Testis (tissue), 3 donors: ENCODE measurements around the gene KRT17. TPM values are rescaled to one million over a fixed set of nuclear protein-coding genes. Genes with fewer than 3 reads are reported as not detected.

Source experiments
- DNase-seq: peaks from one replicate; pipeline ENCODE4 v3.0.0-alpha.2; 2019
- H3K27ac ChIP-seq, 2 donors: fragments of 200-600 bp; sonication (generic); one replicate each; pipeline ENCODE4 v1.5.1; 2019
- H3K27me3 ChIP-seq: fragments of 200-600 bp; sonication (generic); one replicate; pipeline ENCODE4 v1.5.1; 2019
- H3K36me3 ChIP-seq: fragments of 200-600 bp; sonication (generic); one replicate; pipeline ENCODE4 v1.5.1; 2017; ENCODE audit warnings: low read depth; ENCODE audit errors: missing control alignments
- H3K4me1 ChIP-seq: fragments of 200-600 bp; sonication (generic); one replicate; pipeline ENCODE4 v1.5.1; 2019
- H3K4me3 ChIP-seq, 2 donors: fragments of 200-600 bp; sonication (generic); one replicate each; pipeline ENCODE4 v1.5.1; 2017 to 2019
- H3K9me3 ChIP-seq: fragments of 200-600 bp; sonication (generic); one replicate; pipeline ENCODE4 v1.5.1; 2017
- CTCF ChIP-seq, 3 experiments: fragments of 450-650 bp in 2 of 3; fragments of 200-600 bp in 1 of 3; sonication (generic) in 1 of 3; IDR thresholded peaks; one replicate each; pipeline ENCODE4 v1.5.1; 2016 to 2019; ENCODE audit warnings: antibody characterized with exemption in 3 of 3, mild to moderate bottlenecking in 2 of 3, moderate library complexity in 1 of 3
- POLR2A ChIP-seq: fragments of 450-650 bp; IDR thresholded peaks from one replicate; pipeline ENCODE4 v1.6.1; 2017; ENCODE audit warnings: antibody characterized with exemption, mild to moderate bottlenecking, moderate library complexity
- WGBS, 2 donors: methylation state at CpG; one replicate each; pipeline ENCODE4 v1.1.5; 2018; 5-methylcytosine and 5-hydroxymethylcytosine counted together
- intact Hi-C: fragments of 100-400 bp; cut with DNase I; formaldehyde crosslinking; loops from one replicate; pipeline ENCODE4 v1.15.1; 2023; ENCODE audit warnings: low total_unique reads
- polyA plus RNA-seq: library from polyadenylated mRNA; stranded (reverse); fragments of 350-450 nt; fragmentation: Illumina TruSeq; extraction: RNeasy Lipid Tissue Mini Kit (QIAGEN cat#74804); gene quantifications from one replicate; pipeline ENCODE4 v1.2.3, GENCODE V29; 2014; ENCODE audit warnings: low read depth, low replicate concordance; ENCODE audit not compliant: insufficient read depth
- total RNA-seq, 2 donors: library from RNA; depleted of rRNA; stranded (reverse); fragments of >200 nt; gene quantifications; one replicate each; pipeline ENCODE4 v1.2.3, GENCODE V29; 2016

The KRT17 gene
- total and polyA plus RNA-seq, 3 donors from 2014 or later: 12.2 to 26.0 (median 13.3) TPM

GRCh38 chr17:41602524-41602923 lies 21.9 kb downstream of the KRT17 start:
- H3K27me3 ChIP-seq: no peaks in the 10 kb centered on the region
- intact Hi-C loops: no loop called here
- WGBS, 2 donors: 51 to 60% methylated on average over 2 of the region's 2 CpGs
- no peaks in the 10 kb centered on the region for H3K9me3 ChIP-seq
- no peaks in the 10 kb centered on the region for H3K4me1 ChIP-seq
- no peak overlapping the region for H3K27ac ChIP-seq
- H3K4me3 ChIP-seq: no peak overlapping the region
- DNase-seq: no peak
- H3K36me3 ChIP-seq: no peaks in the 10 kb centered on the region
- TF ChIP-seq CTCF (IDR thresholded peaks at IDR 0.05): no peak
- no peak for TF ChIP-seq POLR2A

GRCh38 chr17:41600318-41600717 lies 24.1 kb downstream of the KRT17 start:
- intact Hi-C loops: no loop called here
- H3K27ac ChIP-seq: no peak overlapping the region
- no peaks in the 10 kb centered on the region for H3K9me3 ChIP-seq
- H3K4me1 ChIP-seq: no peaks in the 10 kb centered on the region
- 76 to 78% methylated on average over 4 of the region's 4 CpGs for WGBS, 2 donors
- H3K4me3 ChIP-seq: no peak overlapping the region
- H3K27me3 ChIP-seq: no peaks in the 10 kb centered on the region
- DNase-seq: no peak
- H3K36me3 ChIP-seq: no peaks in the 10 kb centered on the region
- TF ChIP-seq POLR2A (no peak), CTCF (IDR thresholded peaks at IDR 0.05) (no peak)

GRCh38 chr17:41599680-41600079 lies 24.7 kb downstream of the KRT17 start:
- Histone ChIP-seq H3K27ac (no peak overlapping the region), H3K9me3 (no peaks in the 10 kb centered on the region), H3K36me3 (no peaks in the 10 kb centered on the region), H3K27me3 (no peaks in the 10 kb centered on the region), H3K4me1 (no peaks in the 10 kb centered on the region), H3K4me3 (no peak overlapping the region)
- no peak for TF ChIP-seq POLR2A
- TF ChIP-seq CTCF (IDR thresholded peaks at IDR 0.05): no peak
- intact Hi-C loops: no loop called here
- WGBS, 2 donors: 88% methylated on average over 1 of the region's 1 CpG
- DNase-seq: no peak

GRCh38 chr17:41595585-41595984 lies 28.8 kb downstream of the KRT17 start:
- no peak for TF ChIP-seq POLR2A
- TF ChIP-seq CTCF (IDR thresholded peaks at IDR 0.05): no peak
- intact Hi-C loops: no loop called here
- no peak overlapping the region for H3K4me3 ChIP-seq
- H3K36me3 ChIP-seq: no peaks in the 10 kb centered on the region
- H3K9me3 ChIP-seq: no peaks in the 10 kb centered on the region
- no peak for DNase-seq
- WGBS, 2 donors: 85 to 88% methylated on average over 8 of the region's 8 CpGs
- no peaks in the 10 kb centered on the region for H3K27me3 ChIP-seq
- no peak overlapping the region for H3K27ac ChIP-seq
- no peaks in the 10 kb centered on the region for H3K4me1 ChIP-seq

GRCh38 chr17:41594363-41594915 lies 29.9 kb downstream of the KRT17 start:
- DNase-seq: no peak
- Histone ChIP-seq H3K9me3 (no peaks in the 10 kb centered on the region), H3K4me1 (no peaks in the 10 kb centered on the region), H3K27me3 (no peaks in the 10 kb centered on the region), H3K36me3 (no peaks in the 10 kb centered on the region), H3K27ac (no peak overlapping the region), H3K4me3 (no peak overlapping the region)
- intact Hi-C loops: no loop called here
- TF ChIP-seq CTCF (IDR thresholded peaks at IDR 0.05) (no peak), POLR2A (no peak)
- WGBS, 2 donors: 76 to 78% methylated on average over 3 of the region's 3 CpGs
